Left ventricle myocardium inferior (tissue), 1 donor: ENCODE measurements around the gene MX2. TPM values are rescaled to one million over a fixed set of nuclear protein-coding genes. Genes with fewer than 3 reads are reported as not detected.

Source experiments
- DNase-seq: peaks from one replicate; pipeline ENCODE4 v3.0.0-alpha.2; 2020
- H3K27ac ChIP-seq: fragments of 200-600 bp; replicated peaks from 2 replicates; pipeline ENCODE4 v1.8.0; 2021
- H3K27me3 ChIP-seq: fragments of 200-600 bp; 2 replicates; pipeline ENCODE4 v1.8.0; 2021; ENCODE audit warnings: low read depth
- H3K36me3 ChIP-seq: fragments of 200-600 bp; 2 replicates; pipeline ENCODE4 v1.8.0; 2021
- H3K4me1 ChIP-seq: fragments of 200-600 bp; 2 replicates; pipeline ENCODE4 v1.8.0; 2021
- H3K4me3 ChIP-seq: fragments of 200-600 bp; 2 replicates; pipeline ENCODE4 v1.8.0; 2021; ENCODE audit warnings: mild to moderate bottlenecking, moderate library complexity
- H3K9me3 ChIP-seq: fragments of 200-600 bp; replicated peaks from 2 replicates; pipeline ENCODE4 v1.8.0; 2021
- CTCF ChIP-seq: fragments of 200-600 bp; IDR thresholded peaks from 2 replicates; pipeline ENCODE4 v1.8.0; 2021; ENCODE audit warnings: antibody characterized with exemption, mild to moderate bottlenecking, borderline replicate concordance
- intact Hi-C: fragments of 100-400 bp; cut with micrococcal nuclease; formaldehyde crosslinking; loops from one replicate; pipeline ENCODE4 v1.11.0; 2022
- total RNA-seq: library from RNA; stranded (reverse); fragmentation: NEBNext Ultra II Directional; extraction: Animal tissue kit (Norgen Biotek cat#: 25700); gene quantifications from one replicate; pipeline ENCODE4 v1.2.1, GENCODE V29; 2021
- donor health status: DM: no; HTN: yes; CAD: no; lungs with severe emphysema.

Gene MX2
- total RNA-seq, 1 donor from 2014 or later: 5.4 TPM

DNA sequence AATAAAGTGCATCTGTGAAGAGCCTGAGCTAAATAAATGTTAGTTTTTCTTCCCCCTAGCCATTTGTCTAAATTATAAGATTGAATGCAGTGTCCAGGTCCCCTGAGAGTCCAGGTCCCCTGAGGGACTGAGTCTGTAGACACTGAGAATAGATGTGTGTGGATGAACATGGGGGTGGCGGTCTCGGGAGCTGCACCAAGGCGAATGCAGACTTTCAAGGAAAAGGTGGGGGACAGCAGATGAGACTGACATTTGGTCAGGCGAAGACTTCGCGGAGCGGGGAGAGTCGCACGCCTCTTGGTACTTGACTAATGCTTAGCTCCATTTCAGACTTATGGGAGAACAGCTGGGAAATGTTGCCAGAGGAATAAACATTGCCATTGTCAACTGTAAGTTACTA lies 17.7 kb upstream of the MX2 start:
- H3K9me3 ChIP-seq: peaks cover 15% of the 10 kb centered on the region
- no peak for TF ChIP-seq CTCF
- H3K27me3 ChIP-seq: peaks cover 52% of the 10 kb centered on the region
- intact Hi-C loops: no loop called here
- no peak overlapping the region for H3K27ac ChIP-seq
- no peak for DNase-seq
- no peak overlapping the region for H3K4me3 ChIP-seq
- H3K36me3 ChIP-seq: no peaks in the 10 kb centered on the region
- no peaks in the 10 kb centered on the region for H3K4me1 ChIP-seq

DNA sequence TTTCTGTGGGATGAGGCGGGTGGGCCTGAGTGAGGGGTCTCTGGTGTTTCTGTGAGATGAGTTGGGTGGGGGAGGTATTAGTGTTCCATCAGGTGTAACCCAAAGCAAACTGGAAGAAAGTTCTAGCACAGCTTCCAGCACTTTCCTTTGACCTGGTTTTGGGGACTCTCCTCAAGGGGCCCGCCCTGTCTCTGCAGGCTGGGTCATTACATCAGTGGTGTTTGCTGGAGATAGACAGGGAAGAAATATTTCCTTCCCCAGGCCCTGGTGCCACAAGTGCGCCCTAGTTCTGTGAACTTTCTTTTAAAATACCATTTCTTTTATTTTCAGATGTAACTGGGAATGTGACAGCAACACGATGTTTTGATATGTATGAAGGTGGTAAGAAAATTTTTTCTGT lies 16.5 kb upstream of the MX2 start:
- H3K27ac ChIP-seq: no peak overlapping the region
- TF ChIP-seq CTCF: no peak
- H3K4me3 ChIP-seq: no peak overlapping the region
- no peaks in the 10 kb centered on the region for H3K36me3 ChIP-seq
- H3K4me1 ChIP-seq: no peaks in the 10 kb centered on the region
- peaks cover 15% of the 10 kb centered on the region for H3K9me3 ChIP-seq
- no peak for DNase-seq
- H3K27me3 ChIP-seq: peaks cover 61% of the 10 kb centered on the region
- intact Hi-C loops: no loop called here

GRCh38 chr21:41345934-41346685 lies 15.7 kb upstream of the MX2 start:
- H3K4me3 ChIP-seq: no peak overlapping the region
- H3K27me3 ChIP-seq: peaks cover 64% of the 10 kb centered on the region
- no peaks in the 10 kb centered on the region for H3K4me1 ChIP-seq
- H3K36me3 ChIP-seq: no peaks in the 10 kb centered on the region
- peaks cover 15% of the 10 kb centered on the region for H3K9me3 ChIP-seq
- no peak for TF ChIP-seq CTCF
- DNase-seq: no peak
- intact Hi-C loops: no loop called here
- H3K27ac ChIP-seq: no peak overlapping the region

DNA sequence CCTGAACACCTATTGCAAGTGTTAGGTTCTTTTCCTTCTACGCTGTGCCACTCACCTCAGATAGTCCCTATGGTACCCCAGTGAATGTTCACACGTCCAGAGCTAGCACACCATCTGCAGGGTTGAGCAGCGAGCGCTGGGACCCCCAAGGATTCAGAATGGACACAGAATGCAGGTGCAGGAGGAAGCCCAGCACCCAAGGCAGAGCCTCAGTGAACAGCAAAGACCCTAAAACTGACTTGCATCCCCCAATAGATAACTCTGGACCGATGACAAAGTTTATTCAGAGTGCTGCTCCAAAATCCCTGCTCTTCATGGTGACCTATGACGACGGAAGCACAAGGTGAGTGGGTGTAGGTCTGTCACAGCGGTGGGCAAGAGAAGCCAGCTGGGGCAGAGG lies 15.1 kb upstream of the MX2 start:
- intact Hi-C loops: no loop called here
- Histone ChIP-seq H3K36me3 (no peaks in the 10 kb centered on the region), H3K27me3 (peaks cover 71% of the 10 kb centered on the region)

GRCh38 chr21:41348434-41348833 lies 13.4 kb upstream of the MX2 start:
- Histone ChIP-seq H3K4me1 (no peaks in the 10 kb centered on the region), H3K27me3 (peaks cover 77% of the 10 kb centered on the region), H3K4me3 (no peak overlapping the region), H3K27ac (no peak overlapping the region), H3K36me3 (no peaks in the 10 kb centered on the region), H3K9me3 (no peaks in the 10 kb centered on the region)
- intact Hi-C loops: no loop called here
- DNase-seq: no peak
- TF ChIP-seq CTCF: no peak

More for the DNA sequence above, 15.1 kb upstream of the MX2 start:
- Histone ChIP-seq H3K4me1 (no peaks in the 10 kb centered on the region), H3K9me3 (peaks cover 12% of the 10 kb centered on the region), H3K4me3 (no peak overlapping the region), H3K27ac (no peak overlapping the region)
- DNase-seq: no peak
- TF ChIP-seq CTCF: no peak
